Measurements from ENCODE around the gene NAPB.

NAPB gene

DNA sequence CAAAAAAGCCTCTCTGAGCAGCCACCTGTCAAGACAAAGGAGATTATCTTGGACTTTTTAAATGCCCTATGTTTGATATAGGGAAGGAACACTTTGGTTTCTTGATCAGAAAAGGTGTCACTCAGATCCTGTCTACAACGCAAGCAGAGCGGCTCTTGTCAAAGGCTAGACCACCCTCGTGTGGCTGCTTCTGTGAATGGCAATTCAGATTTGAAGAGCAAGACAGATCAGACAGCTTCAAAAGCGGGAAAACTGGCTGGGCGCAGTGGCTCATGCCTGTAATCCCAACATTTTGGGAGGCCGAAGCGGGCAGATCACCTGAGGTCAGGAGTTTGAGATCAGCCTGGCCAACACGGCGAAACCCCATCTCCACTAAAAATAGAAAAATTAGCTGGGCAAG, 80.8 kb downstream of the NAPB start:
- DNase-seq: no peak

DNA sequence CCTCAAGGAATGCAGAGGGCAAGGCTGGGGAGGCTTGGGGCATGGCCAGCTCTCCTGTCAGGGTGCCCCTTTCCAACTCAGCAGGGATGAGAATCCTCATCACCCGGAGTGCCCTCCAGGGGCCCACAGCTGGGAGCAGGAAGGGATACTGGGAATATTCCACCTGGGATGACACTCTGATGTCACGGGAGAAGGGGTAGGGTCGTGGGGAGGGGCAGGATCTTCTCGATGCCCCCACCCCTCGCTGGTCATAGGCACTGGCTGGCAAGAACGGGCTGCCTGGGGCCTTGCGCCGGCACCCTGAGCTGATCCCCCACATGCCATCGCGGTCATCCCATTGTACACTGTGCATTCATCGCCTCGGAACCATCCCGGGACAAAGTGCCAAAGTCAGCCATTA, 81.3 kb downstream of the NAPB start:
- DNase-seq: no peak

DNA sequence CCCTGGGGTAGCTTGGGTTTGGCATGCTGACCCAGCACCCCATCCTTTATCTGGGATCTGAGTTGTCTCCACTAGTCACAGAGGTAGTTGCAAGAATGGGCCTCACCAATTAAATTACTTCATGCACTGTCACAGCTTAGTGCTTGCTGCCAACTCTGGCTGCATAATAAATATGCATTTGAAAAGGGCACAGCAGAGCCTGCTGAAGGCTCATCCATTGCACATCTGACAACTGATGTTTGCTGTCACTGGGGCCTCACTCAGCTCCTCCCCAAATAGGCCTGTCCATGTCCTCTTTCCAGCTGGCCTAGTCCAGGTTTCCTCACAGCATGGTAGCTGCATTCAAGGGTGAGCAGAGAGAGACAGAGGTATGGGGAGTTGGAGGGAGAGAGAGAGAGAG, 84.0 kb downstream of the NAPB start:
- DNase-seq: no peak

DNA sequence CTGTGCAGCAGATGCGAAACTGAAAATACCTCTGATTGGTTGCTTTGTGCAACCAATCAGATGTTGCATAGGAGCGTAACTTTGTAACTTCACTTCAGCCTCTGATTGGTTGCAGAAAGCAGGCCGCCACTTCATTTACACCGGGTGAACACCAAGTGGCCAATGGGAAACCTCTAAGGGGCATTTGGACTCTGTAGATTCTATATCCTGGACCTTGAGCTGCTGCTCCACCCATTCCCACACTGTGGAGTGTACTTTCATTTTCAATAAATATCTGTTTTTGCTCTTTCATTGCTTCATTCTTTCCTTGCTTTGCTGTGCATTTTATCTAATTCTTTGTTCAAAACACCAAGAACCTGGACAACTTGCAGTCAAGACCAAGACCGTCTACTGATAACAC, 84.8 kb downstream of the NAPB start:
- DNase-seq: no peak

DNA sequence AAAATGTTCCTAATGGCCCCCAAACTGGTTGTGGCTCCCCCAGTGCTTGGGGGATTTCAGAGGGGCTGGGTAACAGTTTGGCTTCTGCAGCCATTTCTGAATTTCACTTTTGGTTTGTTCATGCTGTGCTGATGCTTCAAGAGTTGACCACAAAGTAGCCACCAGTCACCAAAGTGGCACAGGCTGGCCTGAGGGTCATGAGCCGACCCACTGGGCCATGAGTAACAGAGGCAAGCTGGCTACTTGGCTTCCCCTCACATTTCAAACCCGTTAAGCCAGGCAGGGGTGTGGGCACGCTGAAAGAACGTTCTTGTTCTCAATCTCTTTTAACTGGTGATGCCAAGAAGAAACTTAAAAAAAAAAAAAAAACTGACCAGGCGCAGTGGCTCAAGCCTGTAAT, 85.8 kb downstream of the NAPB start:
- no peak for DNase-seq

DNA sequence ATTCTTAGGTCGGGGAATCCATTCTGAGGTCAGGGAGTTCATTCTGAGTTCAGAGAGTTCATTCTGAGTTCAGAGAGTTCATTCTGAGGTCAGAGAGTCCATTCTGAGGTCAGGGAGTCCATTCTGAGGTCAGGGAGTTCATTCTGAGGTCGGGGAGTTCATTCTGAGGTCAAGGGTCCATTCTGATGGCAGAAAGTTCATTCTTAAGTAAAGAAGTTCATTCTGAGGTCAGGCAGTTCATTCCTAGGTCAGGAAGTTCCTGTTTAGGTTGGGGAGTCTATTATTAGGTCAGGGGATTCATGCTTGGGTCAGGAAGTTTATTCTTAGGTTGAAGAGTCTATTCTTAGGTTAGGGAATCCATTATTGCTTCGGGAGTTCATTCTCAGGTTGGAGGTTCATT, 87.2 kb downstream of the NAPB start:
- DNase-seq: no peak

DNA sequence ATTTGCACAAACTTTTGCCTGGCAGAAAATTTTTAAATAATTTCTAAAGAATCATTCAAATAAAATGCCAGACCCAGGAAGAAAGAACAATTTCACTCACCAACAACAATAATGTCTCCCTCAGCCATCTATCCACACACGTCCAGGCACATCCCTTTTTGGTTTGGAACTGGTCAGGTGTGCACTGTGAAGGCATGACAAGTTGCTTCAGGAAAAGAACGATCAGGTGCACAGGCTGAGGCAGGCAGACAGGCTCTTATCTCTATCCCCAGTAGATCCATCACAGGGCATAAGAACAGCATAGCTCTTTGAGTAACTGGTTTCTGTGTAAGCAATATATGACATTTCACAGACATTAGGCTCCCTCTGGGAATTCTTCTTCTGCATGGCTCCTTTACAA, 88.8 kb downstream of the NAPB start:
- no peak for DNase-seq

DNA sequence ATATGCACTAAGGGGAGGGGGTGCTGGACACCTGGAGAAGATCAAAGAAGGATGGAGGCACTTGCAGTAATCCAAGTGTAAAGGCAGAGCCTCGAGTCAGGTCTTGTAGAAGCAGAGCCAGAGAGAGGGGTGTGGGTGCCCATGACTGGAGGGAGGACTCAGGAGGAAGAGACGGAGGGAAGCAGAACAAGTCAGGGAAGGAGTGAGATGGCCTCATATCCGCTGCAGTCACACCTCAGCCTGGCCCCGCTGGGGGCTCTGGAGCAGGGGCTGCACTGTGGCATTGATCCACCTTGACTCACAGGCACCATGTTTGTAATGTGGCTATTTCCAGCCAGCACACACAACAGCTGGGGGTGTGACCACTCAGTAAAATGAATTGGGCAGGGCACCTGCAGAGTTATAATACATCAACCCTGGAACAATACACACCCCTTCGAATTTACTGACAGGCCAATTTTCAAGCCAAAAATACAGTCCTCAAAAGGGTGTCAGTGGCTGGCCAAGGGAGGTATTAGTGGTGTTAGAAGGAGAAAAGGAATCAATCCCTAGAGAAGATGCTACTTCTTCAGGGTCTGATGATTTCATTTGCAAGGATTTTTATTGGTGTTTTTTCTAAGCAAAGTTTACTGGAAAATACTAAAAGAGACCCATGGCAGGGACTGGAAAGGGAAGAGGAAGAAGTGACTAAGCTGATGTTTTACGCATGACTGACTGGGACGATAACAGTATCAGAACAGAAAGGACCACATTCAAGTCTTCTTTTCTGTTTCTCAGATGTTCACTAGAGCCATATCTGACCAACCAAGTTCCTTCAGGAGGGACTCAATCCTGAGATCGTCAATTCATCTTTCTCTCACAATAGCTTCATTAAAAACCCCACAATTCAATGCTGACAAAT, 89.6 kb downstream of the NAPB start:
- no peak for DNase-seq

DNA sequence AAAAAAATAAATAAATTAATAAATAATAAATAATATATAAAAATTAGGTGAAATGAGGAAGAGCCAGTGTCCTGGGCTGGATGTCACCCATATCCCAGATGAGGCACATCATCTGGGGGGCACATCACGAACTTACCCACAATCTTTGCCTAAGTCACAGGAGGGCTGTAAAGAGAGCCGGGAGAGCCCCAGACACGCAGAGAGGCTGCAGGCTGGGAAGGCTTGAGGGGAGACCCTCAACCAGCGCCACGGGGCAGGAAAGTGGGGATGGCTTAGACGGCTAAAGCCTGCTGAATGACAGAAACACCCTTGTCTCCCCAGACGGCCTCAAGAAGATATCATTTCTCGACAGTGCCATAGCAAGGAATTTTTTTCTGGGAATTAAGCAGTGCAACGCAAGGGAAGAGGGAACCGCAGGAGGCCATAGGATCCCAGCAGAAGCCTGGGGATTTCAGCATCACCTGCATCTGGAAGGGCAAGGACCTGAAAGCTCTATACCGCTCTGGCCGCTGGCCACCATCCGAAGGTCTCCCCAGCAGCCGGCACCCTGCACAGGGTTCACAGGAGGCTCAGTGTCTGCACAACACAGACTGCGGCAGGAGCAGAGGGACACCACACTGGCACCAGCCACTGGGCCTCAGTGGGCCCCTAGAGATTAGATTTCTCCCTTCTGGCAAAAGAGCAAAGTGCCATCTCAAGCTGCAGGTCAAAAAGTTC, 93.5 kb downstream of the NAPB start:
- no peak for DNase-seq

DNA sequence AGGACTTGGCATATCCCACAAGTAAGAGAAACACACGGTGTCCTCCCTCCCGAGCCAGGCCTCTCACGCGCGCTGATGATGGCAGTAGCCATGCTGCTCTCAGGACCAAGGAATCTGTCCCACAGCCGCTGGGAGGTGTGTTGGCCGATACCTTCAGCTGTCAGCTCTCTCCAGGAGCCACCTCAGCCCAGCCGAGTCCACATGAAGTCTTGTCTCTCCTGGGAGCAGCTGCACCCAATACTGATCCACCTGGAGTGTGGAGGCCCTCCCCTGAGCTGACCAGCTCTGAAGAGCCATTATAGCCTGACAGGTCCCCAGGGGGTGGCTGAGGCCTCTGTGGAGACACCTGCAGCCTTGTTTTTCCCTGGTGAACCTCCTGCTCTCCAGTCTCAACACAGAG, 94.5 kb downstream of the NAPB start:
- no peak for DNase-seq

DNA sequence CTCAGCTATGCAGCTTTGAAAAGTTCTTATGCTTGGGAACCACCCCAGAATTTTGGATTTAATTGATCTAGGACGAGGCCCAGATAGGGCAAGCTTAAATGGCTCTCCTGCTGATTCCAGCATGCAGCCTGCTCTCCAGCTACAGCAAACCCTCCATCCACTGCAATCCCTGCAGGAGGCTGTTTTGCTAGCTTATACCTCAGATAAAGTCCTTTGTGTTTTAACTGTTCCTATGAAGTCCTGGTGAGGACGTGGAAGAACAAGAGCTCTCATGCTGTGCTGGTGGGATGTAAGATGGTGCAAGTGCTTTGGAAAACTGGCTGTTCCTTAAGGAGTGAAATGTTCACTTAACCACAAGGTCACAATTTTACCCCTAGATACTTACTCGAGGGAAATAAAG, 96.2 kb downstream of the NAPB start:
- DNase-seq: no peak

All from NCI-H1048 (cell line).